ENCODE results near the gene DTNA.

GRCh38 chr18:34847408-34847807 is 137.3 kb downstream of the DTNA start:
- no peak for TF ChIP-seq CTCF (conservative IDR thresholded peaks at IDR 0.05 in 1 of 2, IDR thresholded peaks at IDR 0.05 in 1 of 2; ENCODE audit: low read depth in 1 of 2, low read length in 2 of 2)
- TF ChIP-seq EZH2 (IDR thresholded peaks at IDR 0.05; ENCODE audit: low read length, missing control alignments) = no peak

All from fibroblast of lung (primary cell).